Measurements from ENCODE around the gene TARS2. TPM values are rescaled to one million over a fixed set of nuclear protein-coding genes. Genes with fewer than 3 reads are reported as not detected.

TARS2 gene
- total RNA-seq, 1 experiment from 2014 or later: 30.6 TPM

DNA sequence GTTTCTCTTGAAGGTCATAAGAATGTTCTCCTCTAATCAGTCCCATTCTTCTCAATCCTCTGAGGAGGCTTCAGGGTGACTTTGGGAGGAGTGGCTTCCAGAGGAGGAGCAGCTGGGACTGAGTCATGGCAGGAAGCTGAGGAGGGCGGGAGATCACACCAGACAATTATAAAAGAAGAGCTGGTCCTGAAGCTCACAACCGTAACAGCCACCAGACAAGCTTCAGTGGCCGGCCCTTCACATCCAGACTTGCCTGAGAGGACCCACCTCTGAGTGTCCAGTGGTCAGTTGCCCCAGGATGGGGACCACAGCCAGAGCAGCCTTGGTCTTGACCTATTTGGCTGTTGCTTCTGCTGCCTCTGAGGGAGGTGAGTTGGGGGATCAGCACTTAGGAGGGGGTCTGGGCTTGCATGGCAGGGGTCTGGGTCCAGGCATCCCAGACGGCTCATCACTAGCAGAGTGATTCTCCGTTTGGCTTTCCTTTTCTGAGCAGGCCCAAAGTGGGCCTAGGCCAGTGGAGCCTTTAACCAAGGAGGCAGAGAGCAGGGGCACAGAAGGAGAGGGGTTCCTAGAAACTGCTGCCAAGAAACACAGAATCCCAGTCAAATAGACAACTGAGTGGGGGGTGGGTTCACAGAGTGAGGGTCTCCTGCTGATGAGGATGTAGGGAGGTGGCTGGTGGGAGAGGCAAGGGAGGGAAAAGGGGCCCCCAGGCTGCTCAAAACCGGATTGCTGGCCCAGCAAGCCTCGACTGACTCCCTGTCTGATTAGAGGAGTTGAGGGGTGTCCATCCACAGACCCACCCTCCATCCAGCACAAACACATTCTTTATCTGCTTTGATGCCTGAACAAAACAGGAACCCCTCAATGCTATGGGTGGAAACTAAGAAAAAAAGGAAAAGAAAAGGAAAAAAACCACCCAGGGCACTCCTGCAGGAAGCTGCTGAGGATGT, 21.0 kb downstream of the TARS2 start, which contains the start of gene ECM1:
Gene ECM1, plus strand, starts transcription at position 198 of the 953 bp plus-strand sequence. Its CDS starts 101 bp downstream, at position 299.
- intact Hi-C loops (cut with micrococcal nuclease; ENCODE audit: unreplicated experiment): no loop called here
- Mint-ChIP-seq H3K27ac (ENCODE audit: unreplicated experiment) (no peak within 1 kb of the TSS), H3K4me1 (ENCODE audit: low read depth, unreplicated experiment) (no peaks in the 10 kb centered on the region), H3K4me3 (ENCODE audit: unreplicated experiment) (no peak within 1 kb of the TSS), H3K9me3 (ENCODE audit: unreplicated experiment) (no peaks in the 10 kb centered on the region), H3K36me3 (ENCODE audit: insufficient read depth, unreplicated experiment) (peaks cover 7% of the 10 kb centered on the region), H3K27me3 (ENCODE audit: insufficient read depth, unreplicated experiment) (no peaks in the 10 kb centered on the region)
- POLR2A ChIA-PET: interaction anchor here (0.6 kb wide), 1 partner anchor 19 kb away, joined by 3 read pairs; no protein-coding TSS in a partner anchor
- Histone ChIP-seq H3K4me3 (ENCODE audit: low read depth, low read length) (no peak within 1 kb of the TSS), H3K4me1 (0 out of 2 replicates have a peak, but pooled peaks cover 3% of the 10 kb centered on the region), H3K36me3 (ENCODE audit: control insufficient read depth, insufficient read depth, low read length) (no peaks in the 10 kb centered on the region), H3K27me3 (replicated peaks; ENCODE audit: control insufficient read depth, insufficient read depth, low read length) (no peaks in the 10 kb centered on the region), H3K9me3 (no peaks in the 10 kb centered on the region)
- peak in 1 of 2 experiments; percentile 9 for DNase-seq
- CTCF ChIA-PET: interaction anchor here (0.9 kb wide), 1 partner anchor 25 kb away, joined by 4 read pairs; no protein-coding TSS in a partner anchor
- TF ChIP-seq, protein P1, sequence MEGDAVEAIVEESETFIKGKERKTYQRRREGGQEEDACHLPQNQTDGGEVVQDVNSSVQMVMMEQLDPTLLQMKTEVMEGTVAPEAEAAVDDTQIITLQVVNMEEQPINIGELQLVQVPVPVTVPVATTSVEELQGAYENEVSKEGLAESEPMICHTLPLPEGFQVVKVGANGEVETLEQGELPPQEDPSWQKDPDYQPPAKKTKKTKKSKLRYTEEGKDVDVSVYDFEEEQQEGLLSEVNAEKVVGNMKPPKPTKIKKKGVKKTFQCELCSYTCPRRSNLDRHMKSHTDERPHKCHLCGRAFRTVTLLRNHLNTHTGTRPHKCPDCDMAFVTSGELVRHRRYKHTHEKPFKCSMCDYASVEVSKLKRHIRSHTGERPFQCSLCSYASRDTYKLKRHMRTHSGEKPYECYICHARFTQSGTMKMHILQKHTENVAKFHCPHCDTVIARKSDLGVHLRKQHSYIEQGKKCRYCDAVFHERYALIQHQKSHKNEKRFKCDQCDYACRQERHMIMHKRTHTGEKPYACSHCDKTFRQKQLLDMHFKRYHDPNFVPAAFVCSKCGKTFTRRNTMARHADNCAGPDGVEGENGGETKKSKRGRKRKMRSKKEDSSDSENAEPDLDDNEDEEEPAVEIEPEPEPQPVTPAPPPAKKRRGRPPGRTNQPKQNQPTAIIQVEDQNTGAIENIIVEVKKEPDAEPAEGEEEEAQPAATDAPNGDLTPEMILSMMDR (IDR thresholded peaks at IDR 0.05; ENCODE audit: insufficient read depth in 1 of 2, low read depth in 1 of 2, low read length in 1 of 2, severe bottlenecking in 1 of 2, unreplicated experiment in 1 of 2): no peak
- BruUV-seq (replicated peaks): no TSS peak

DNA sequence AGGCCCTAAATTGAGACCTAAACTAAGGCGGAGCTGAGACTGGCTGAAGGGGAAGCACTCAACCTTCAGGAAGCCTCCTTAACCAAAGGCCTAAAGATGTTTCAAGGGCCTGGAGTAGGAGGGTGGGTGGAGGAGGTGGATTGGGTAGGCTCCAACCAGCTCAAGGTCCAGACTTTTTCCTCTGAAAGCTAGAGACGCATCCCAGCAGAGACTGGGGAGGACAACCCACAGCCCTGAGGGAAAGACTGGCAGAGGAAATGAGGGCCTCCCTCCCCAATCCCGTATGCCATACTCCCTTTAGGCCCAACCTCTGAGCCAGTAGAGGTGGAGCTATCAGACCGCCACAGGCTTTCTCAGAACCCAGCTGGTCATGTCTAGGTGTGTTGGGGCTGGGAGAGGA, 21.8 kb downstream of the TARS2 start:
- H3K9me3 Mint-ChIP-seq (ENCODE audit: unreplicated experiment): no peaks in the 10 kb centered on the region
- no peaks in the 10 kb centered on the region for H3K9me3 ChIP-seq
- H3K27ac Mint-ChIP-seq (ENCODE audit: unreplicated experiment): no peak overlapping the region
- BruUV-seq (replicated peaks): no TSS peak
- no peak for DNase-seq
- H3K4me1 Mint-ChIP-seq (ENCODE audit: low read depth, unreplicated experiment): no peaks in the 10 kb centered on the region
- no peak overlapping the region for H3K4me3 ChIP-seq (ENCODE audit: low read depth, low read length)
- peaks cover 3% of the 10 kb centered on the region for H3K36me3 Mint-ChIP-seq (ENCODE audit: insufficient read depth, unreplicated experiment)
- TF ChIP-seq, protein P1 (IDR thresholded peaks at IDR 0.05; ENCODE audit: insufficient read depth in 1 of 2, low read depth in 1 of 2, low read length in 1 of 2, severe bottlenecking in 1 of 2, unreplicated experiment in 1 of 2): no peak
- no peaks in the 10 kb centered on the region for H3K36me3 ChIP-seq (ENCODE audit: control insufficient read depth, insufficient read depth, low read length)
- H3K27me3 Mint-ChIP-seq (ENCODE audit: insufficient read depth, unreplicated experiment): no peaks in the 10 kb centered on the region
- H3K27me3 ChIP-seq (replicated peaks; ENCODE audit: control insufficient read depth, insufficient read depth, low read length): no peaks in the 10 kb centered on the region
- ChIA-PET POLR2A (interaction anchor here (0.6 kb wide), 1 partner anchor 19 kb away, joined by 3 read pairs; no protein-coding TSS in a partner anchor), CTCF (interaction anchor here (0.9 kb wide), 1 partner anchor 24 kb away, joined by 4 read pairs; no protein-coding TSS in a partner anchor)
- no peak overlapping the region for H3K4me3 Mint-ChIP-seq (ENCODE audit: unreplicated experiment)
- intact Hi-C loops (cut with micrococcal nuclease; ENCODE audit: unreplicated experiment): no loop called here
- 0 out of 2 replicates have a peak, but pooled peaks cover 3% of the 10 kb centered on the region for H3K4me1 ChIP-seq

DNA sequence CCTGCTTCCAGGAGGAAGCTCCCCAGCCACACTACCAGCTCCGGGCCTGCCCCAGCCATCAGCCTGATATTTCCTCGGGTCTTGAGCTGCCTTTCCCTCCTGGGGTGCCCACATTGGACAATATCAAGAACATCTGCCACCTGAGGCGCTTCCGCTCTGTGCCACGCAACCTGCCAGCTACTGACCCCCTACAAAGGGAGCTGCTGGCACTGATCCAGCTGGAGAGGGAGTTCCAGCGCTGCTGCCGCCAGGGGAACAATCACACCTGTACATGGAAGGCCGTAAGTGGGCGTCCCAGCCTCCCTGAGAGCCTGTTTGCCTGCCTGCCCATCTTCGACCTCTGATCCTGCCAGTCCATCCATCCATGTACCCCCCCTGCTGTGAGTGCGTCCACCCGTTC, 24.3 kb downstream of the TARS2 start:
- no TSS peak for BruUV-seq (replicated peaks)
- POLR2A ChIA-PET: no interaction called here
- H3K36me3 ChIP-seq (ENCODE audit: control insufficient read depth, insufficient read depth, low read length): no peaks in the 10 kb centered on the region

More for the DNA sequence above, 24.3 kb downstream of the TARS2 start:
- CTCF ChIA-PET: no interaction called here
- Histone ChIP-seq H3K4me3 (ENCODE audit: low read depth, low read length) (no peak overlapping the region), H3K4me1 (peaks cover 11% of the 10 kb centered on the region; the same call in 1 of the 2 replicates), H3K9me3 (no peaks in the 10 kb centered on the region), H3K27me3 (replicated peaks; ENCODE audit: control insufficient read depth, insufficient read depth, low read length) (no peaks in the 10 kb centered on the region)
- DNase-seq: no peak
- Mint-ChIP-seq H3K4me1 (ENCODE audit: low read depth, unreplicated experiment) (peaks cover 7% of the 10 kb centered on the region), H3K4me3 (ENCODE audit: unreplicated experiment) (no peak overlapping the region), H3K36me3 (ENCODE audit: insufficient read depth, unreplicated experiment) (peaks cover 16% of the 10 kb centered on the region), H3K27ac (ENCODE audit: unreplicated experiment) (no peak overlapping the region), H3K27me3 (ENCODE audit: insufficient read depth, unreplicated experiment) (no peaks in the 10 kb centered on the region), H3K9me3 (ENCODE audit: unreplicated experiment) (no peaks in the 10 kb centered on the region)
- TF ChIP-seq, protein P1 (IDR thresholded peaks at IDR 0.05; ENCODE audit: insufficient read depth in 1 of 2, low read depth in 1 of 2, low read length in 1 of 2, severe bottlenecking in 1 of 2, unreplicated experiment in 1 of 2): no peak
- intact Hi-C loops (cut with micrococcal nuclease; ENCODE audit: unreplicated experiment): no loop called here

All from Caco-2 (cell line).